Measurements from ENCODE around the gene LRRC57. TPM values are rescaled to one million over a fixed set of nuclear protein-coding genes. Genes with fewer than 3 reads are reported as not detected.

The LRRC57 gene
- total RNA-seq, 1 donor from 2014 or later = 25.9 TPM

GRCh38 chr15:42591238-42591934 lies 42.8 kb upstream of the LRRC57 start:
- H3K4me1 ChIP-seq = peaks cover 17% of the 10 kb centered on the region
- intact Hi-C loops (cut with DNase I) = no loop called here
- peak; percentile 42 for TF ChIP-seq CTCF (IDR thresholded peaks at IDR 0.05)
- no peaks in the 10 kb centered on the region for H3K27me3 ChIP-seq
- H3K4me3 ChIP-seq = no peak overlapping the region
- H3K36me3 ChIP-seq = no peaks in the 10 kb centered on the region
- DNase-seq (no peak), ATAC-seq (peak; percentile 74)
- H3K27ac ChIP-seq = no peak overlapping the region
- no peaks in the 10 kb centered on the region for H3K9me3 ChIP-seq

GRCh38 chr15:42590619-42591237 lies 42.1 kb upstream of the LRRC57 start:
- H3K4me1 ChIP-seq = peaks cover 10% of the 10 kb centered on the region
- TF ChIP-seq CTCF (IDR thresholded peaks at IDR 0.05) = no peak
- H3K4me3 ChIP-seq = no peak overlapping the region
- DNase-seq (no peak), ATAC-seq (no peak)
- H3K9me3 ChIP-seq = no peaks in the 10 kb centered on the region
- intact Hi-C loops (cut with DNase I) = no loop called here
- H3K27me3 ChIP-seq = no peaks in the 10 kb centered on the region
- no peaks in the 10 kb centered on the region for H3K36me3 ChIP-seq
- H3K27ac ChIP-seq = no peak overlapping the region

- intact Hi-C loops (cut with DNase I) = no loop called here
- Histone ChIP-seq H3K4me3 (no peak overlapping the region), H3K36me3 (no peaks in the 10 kb centered on the region), H3K27me3 (no peaks in the 10 kb centered on the region), H3K9me3 (no peaks in the 10 kb centered on the region), H3K27ac (no peak overlapping the region), H3K4me1 (peaks cover 27% of the 10 kb centered on the region)
- no peak for ATAC-seq
- no peak for TF ChIP-seq CTCF (IDR thresholded peaks at IDR 0.05)
- DNase-seq = no peak
Observed at GRCh38 chr15:42584031-42584765, 35.6 kb upstream of the LRRC57 start.

- Histone ChIP-seq H3K4me3 (no peak overlapping the region), H3K27ac (peak overlapping the region; percentile 75), H3K4me1 (peaks cover 27% of the 10 kb centered on the region), H3K27me3 (no peaks in the 10 kb centered on the region), H3K9me3 (no peaks in the 10 kb centered on the region), H3K36me3 (no peaks in the 10 kb centered on the region)
- no peak for DNase-seq
- intact Hi-C loops (cut with DNase I) = no loop called here
- ATAC-seq = no peak
- no peak for TF ChIP-seq CTCF (IDR thresholded peaks at IDR 0.05)
Observed at GRCh38 chr15:42582569-42583375, 34.2 kb upstream of the LRRC57 start.

- ATAC-seq = peak; percentile 98
- Histone ChIP-seq H3K36me3 (no peaks in the 10 kb centered on the region), H3K4me1 (peaks cover 32% of the 10 kb centered on the region), H3K27me3 (no peaks in the 10 kb centered on the region), H3K9me3 (no peaks in the 10 kb centered on the region), H3K4me3 (peak overlapping the region; percentile 48), H3K27ac (peak overlapping the region; percentile 75)
- DNase-seq = peak; percentile 94
- no peak for TF ChIP-seq CTCF (IDR thresholded peaks at IDR 0.05)
- intact Hi-C loops (cut with DNase I) = no loop called here
Observed at GRCh38 chr15:42581272-42581730, 32.7 kb upstream of the LRRC57 start.
